ENCODE measurements around the gene PTPRJ.

The PTPRJ gene

DNA sequence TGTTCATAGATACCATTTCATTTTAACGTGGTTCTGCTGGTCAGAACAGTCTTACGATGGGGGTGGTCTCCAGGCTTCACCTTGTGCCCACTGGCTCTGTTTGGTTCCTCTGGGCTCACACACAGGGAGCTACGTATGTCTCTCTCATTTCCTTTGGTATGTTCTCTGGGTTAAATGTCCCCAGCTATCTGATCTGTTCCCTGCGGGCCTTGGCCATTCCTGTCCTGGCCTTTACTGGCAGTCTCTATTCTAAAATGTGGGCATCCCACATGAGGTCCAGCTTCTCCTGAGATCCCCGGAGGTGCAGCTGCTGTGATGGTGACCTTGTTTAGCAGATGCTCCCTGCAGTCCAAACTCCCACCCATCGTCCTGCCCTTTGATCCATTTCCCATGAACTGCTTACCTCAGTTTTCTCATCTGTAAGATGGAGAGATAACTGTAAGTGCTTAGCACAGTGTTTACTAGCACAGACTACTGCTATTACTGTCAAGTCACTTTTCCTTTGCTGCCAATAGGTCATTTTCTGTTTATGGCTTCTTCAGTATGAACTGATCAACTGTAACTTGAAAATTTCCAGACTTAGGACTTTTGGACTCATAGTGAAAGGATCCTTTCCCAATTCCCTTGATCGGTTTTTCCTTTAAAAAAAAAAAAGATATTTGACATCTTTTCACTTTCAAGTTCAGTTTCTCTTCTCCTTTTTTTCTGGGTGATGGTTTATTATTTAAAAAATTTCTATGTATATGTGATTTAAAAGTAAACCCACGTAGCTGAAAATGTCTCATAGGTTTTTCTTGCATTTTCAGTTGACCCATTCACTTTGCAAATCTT lies 92.9 kb downstream of the PTPRJ start:
- Histone ChIP-seq H3K27ac (ENCODE audit: poor library complexity, severe bottlenecking) (no peak overlapping the region), H3K27me3 (ENCODE audit: insufficient read depth, poor library complexity, severe bottlenecking) (no peaks in the 10 kb centered on the region), H3K9me3 (ENCODE audit: severe bottlenecking) (no peaks in the 10 kb centered on the region), H3K4me3 (ENCODE audit: severe bottlenecking) (no peak overlapping the region), H3K36me3 (ENCODE audit: low read depth) (no peaks in the 10 kb centered on the region), H3K4me1 (ENCODE audit: insufficient read depth, poor library complexity, severe bottlenecking) (no peaks in the 10 kb centered on the region)
- DNase-seq (ENCODE audit: low spot score): no peak
- TF ChIP-seq, protein P1, sequence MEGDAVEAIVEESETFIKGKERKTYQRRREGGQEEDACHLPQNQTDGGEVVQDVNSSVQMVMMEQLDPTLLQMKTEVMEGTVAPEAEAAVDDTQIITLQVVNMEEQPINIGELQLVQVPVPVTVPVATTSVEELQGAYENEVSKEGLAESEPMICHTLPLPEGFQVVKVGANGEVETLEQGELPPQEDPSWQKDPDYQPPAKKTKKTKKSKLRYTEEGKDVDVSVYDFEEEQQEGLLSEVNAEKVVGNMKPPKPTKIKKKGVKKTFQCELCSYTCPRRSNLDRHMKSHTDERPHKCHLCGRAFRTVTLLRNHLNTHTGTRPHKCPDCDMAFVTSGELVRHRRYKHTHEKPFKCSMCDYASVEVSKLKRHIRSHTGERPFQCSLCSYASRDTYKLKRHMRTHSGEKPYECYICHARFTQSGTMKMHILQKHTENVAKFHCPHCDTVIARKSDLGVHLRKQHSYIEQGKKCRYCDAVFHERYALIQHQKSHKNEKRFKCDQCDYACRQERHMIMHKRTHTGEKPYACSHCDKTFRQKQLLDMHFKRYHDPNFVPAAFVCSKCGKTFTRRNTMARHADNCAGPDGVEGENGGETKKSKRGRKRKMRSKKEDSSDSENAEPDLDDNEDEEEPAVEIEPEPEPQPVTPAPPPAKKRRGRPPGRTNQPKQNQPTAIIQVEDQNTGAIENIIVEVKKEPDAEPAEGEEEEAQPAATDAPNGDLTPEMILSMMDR (IDR thresholded peaks at IDR 0.05; ENCODE audit: poor library complexity, severe bottlenecking): no peak
- ATAC-seq (ENCODE audit: low read depth): no peak

DNA sequence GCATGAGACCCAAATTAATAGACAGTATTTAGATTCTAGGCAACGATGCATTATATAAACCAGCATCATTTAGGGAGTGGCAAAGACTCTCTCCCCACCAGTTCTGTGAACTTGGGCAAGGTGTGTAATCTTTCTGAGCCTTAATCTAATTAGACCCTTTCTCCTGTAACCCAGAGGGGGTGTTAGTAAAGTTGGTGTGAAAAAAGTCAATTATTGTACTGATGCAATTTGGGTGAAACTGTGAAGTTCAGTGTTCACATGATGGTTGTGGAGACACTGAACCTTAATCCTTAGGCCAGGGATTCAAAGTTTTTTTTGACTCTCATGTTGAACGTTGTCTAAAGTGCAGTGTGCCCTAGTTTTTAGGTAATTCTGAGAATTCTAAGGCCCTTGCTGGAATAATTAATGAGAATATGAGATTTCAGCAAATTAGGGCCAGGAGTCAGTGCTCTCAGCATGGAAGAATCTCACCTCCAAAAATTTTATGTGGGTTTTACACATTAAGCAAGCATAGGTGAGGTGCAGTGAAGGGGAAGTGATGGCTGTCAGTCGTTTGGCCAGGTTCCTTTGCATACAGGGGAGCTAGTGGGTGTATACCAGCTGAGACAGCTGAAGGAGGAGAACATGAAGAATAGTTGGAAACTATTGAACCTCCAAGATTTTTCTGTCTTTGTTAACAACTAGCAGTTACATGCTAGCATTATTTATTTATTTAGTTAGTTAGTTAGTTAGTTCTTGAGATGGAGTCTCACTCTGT lies 94.2 kb downstream of the PTPRJ start:
- H3K4me1 ChIP-seq (ENCODE audit: insufficient read depth, poor library complexity, severe bottlenecking): no peaks in the 10 kb centered on the region
- DNase-seq (ENCODE audit: low spot score) (no peak), ATAC-seq (ENCODE audit: low read depth) (no peak)
- TF ChIP-seq, protein P1 (IDR thresholded peaks at IDR 0.05; ENCODE audit: poor library complexity, severe bottlenecking): no peak
- H3K36me3 ChIP-seq (ENCODE audit: low read depth): no peaks in the 10 kb centered on the region
- no peaks in the 10 kb centered on the region for H3K27me3 ChIP-seq (ENCODE audit: insufficient read depth, poor library complexity, severe bottlenecking)
- H3K4me3 ChIP-seq (ENCODE audit: severe bottlenecking): no peak overlapping the region
- no peak overlapping the region for H3K27ac ChIP-seq (ENCODE audit: poor library complexity, severe bottlenecking)
- H3K9me3 ChIP-seq (ENCODE audit: severe bottlenecking): no peaks in the 10 kb centered on the region

DNA sequence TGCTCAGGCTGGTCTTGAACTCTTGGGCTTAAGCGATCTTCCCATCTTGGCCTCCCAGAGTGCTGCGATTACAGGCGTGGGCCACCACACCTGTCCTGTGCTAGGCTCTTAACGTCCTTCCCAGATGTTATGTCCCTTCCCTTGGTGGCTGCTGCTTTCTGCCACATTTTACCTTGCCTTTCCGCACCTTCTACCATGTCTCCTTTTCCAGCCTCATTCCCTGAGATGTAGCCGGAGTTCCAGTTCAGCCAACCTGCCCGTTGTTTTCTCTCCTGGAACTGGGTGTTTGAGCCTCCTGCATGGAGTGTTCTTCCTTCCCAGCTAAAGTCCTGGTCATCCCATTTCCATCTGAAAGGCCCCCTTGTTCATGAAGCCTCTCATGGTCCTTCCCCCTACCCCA lies 95.3 kb downstream of the PTPRJ start:
- DNase-seq (ENCODE audit: low spot score): no peak
- Histone ChIP-seq H3K4me1 (ENCODE audit: insufficient read depth, poor library complexity, severe bottlenecking) (no peaks in the 10 kb centered on the region), H3K27me3 (ENCODE audit: insufficient read depth, poor library complexity, severe bottlenecking) (no peaks in the 10 kb centered on the region), H3K4me3 (ENCODE audit: severe bottlenecking) (no peak overlapping the region), H3K36me3 (ENCODE audit: low read depth) (no peaks in the 10 kb centered on the region), H3K27ac (ENCODE audit: poor library complexity, severe bottlenecking) (no peak overlapping the region), H3K9me3 (ENCODE audit: severe bottlenecking) (no peaks in the 10 kb centered on the region)
- no peak for ATAC-seq (ENCODE audit: low read depth)
- TF ChIP-seq, protein P1 (IDR thresholded peaks at IDR 0.05; ENCODE audit: poor library complexity, severe bottlenecking): no peak

DNA sequence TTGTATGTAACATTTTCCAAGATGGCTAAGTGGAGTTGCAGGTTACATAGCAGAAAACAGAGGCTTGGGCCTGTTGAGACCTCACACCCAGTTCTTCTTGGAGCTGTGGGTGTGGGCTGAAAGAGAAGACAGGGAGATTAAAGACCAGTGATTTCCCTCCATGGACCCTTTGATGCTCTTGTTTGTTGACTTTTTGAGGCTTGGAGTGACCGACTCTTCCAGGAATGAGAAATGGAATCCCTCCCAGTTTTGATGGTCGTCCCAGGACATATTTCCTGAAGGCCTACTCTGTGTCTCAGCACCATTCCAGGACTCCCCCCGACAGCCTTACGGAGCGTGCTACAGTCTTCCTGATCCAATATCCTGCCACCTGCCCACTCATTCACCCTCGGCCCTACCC lies 96.9 kb downstream of the PTPRJ start:
- H3K4me3 ChIP-seq (ENCODE audit: severe bottlenecking): no peak overlapping the region
- no peak overlapping the region for H3K27ac ChIP-seq (ENCODE audit: poor library complexity, severe bottlenecking)
- H3K36me3 ChIP-seq (ENCODE audit: low read depth): no peaks in the 10 kb centered on the region
- H3K9me3 ChIP-seq (ENCODE audit: severe bottlenecking): no peaks in the 10 kb centered on the region
- H3K27me3 ChIP-seq (ENCODE audit: insufficient read depth, poor library complexity, severe bottlenecking): no peaks in the 10 kb centered on the region
- TF ChIP-seq, protein P1 (IDR thresholded peaks at IDR 0.05; ENCODE audit: poor library complexity, severe bottlenecking): no peak
- no peaks in the 10 kb centered on the region for H3K4me1 ChIP-seq (ENCODE audit: insufficient read depth, poor library complexity, severe bottlenecking)
- DNase-seq (ENCODE audit: low spot score) (no peak), ATAC-seq (ENCODE audit: low read depth) (no peak)
